ENCODE results near the gene SLC17A4. TPM values are rescaled to one million over a fixed set of nuclear protein-coding genes. Genes with fewer than 3 reads are reported as not detected.

SLC17A4 gene
- total and polyA plus RNA-seq, 9 donors, result 0.05 to 0.12 TPM; not detected in 7

DNA sequence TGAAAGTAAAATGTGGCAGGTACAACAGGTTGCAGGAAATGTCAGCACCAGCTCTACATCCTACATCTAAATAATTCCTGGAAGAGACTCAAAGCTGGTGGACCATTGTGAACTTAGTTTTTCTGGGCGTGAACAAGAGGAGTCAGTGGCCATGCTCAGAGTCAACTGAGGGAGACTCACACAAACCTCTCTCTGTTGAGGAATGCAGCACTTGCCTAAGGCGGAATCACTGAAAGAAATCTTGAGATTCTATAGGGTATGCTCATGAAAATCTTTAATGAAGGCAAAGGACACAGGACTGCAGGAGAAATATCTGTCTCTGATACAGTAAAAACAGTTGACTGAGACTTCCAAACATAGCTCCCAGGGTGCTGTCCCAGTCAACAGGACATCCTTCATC is 22.5 kb downstream of the SLC17A4 start:
- intact Hi-C loops (cut with DNase I), result no loop called here
- H3K27ac ChIP-seq, result no peak overlapping the region
- DNase-seq, result no peak
- TF ChIP-seq POLR2A (IDR thresholded peaks at IDR 0.05) (no peak), EP300 (IDR thresholded peaks at IDR 0.05) (no peak)
- TF ChIP-seq, protein P1, sequence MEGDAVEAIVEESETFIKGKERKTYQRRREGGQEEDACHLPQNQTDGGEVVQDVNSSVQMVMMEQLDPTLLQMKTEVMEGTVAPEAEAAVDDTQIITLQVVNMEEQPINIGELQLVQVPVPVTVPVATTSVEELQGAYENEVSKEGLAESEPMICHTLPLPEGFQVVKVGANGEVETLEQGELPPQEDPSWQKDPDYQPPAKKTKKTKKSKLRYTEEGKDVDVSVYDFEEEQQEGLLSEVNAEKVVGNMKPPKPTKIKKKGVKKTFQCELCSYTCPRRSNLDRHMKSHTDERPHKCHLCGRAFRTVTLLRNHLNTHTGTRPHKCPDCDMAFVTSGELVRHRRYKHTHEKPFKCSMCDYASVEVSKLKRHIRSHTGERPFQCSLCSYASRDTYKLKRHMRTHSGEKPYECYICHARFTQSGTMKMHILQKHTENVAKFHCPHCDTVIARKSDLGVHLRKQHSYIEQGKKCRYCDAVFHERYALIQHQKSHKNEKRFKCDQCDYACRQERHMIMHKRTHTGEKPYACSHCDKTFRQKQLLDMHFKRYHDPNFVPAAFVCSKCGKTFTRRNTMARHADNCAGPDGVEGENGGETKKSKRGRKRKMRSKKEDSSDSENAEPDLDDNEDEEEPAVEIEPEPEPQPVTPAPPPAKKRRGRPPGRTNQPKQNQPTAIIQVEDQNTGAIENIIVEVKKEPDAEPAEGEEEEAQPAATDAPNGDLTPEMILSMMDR (IDR thresholded peaks at IDR 0.05), result no peak
- no peaks in the 10 kb centered on the region for H3K4me1 ChIP-seq (ENCODE audit: insufficient read depth)
- no peak overlapping the region for H3K4me3 ChIP-seq
- H3K9me3 ChIP-seq, result no peaks in the 10 kb centered on the region
- H3K27me3 ChIP-seq, result no peaks in the 10 kb centered on the region
- H3K36me3 ChIP-seq, result no peaks in the 10 kb centered on the region
- WGBS, 3 donors, result 48 to 74% (median 66%) methylated on average over 2 of the region's 2 CpGs

DNA sequence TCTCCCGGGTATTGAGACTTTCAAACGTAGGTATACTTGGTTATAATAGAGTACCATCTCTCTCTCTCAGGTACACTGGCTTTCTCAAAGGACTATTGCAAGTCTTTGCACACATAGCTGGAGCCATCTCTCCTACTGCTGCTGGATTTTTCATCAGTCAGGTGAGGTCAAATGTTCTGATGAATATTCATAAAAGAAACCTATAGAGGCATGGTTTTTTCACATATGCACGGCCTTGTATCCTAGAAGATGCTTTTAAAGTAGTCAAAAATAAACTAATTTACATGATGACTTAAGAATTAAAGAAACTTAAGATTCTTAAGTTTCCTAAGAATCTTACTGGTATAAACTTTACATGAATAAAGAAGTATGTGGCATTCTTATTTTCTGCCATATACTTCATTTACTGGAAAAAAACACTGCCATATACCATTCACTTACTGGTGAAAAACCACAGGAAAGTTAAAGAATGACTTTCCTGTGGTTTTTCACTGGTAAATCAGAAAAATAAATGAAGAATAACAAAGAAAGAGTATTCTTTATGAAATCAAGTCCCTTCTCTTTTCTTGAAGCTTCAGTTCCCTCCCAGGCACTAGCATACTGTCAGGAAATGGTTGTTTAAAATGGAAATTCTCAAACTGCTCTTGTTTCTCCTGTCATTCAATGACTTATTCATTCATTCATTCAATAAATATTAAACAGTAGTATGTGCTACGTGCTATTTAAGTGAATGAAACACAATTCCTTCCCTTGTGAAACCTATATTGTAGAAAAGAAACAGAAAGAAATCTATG is 23.5 kb downstream of the SLC17A4 start:
- intact Hi-C loops (cut with DNase I), result no loop called here
- no peak for DNase-seq
- Histone ChIP-seq H3K4me3 (no peak overlapping the region), H3K27me3 (no peaks in the 10 kb centered on the region), H3K27ac (no peak overlapping the region), H3K9me3 (no peaks in the 10 kb centered on the region), H3K4me1 (ENCODE audit: insufficient read depth) (no peaks in the 10 kb centered on the region), H3K36me3 (no peaks in the 10 kb centered on the region)
- WGBS, 3 donors, result 67 to 82% (median 78%) methylated on average over 4 of the region's 4 CpGs
- TF ChIP-seq POLR2A (IDR thresholded peaks at IDR 0.05) (no peak), EP300 (IDR thresholded peaks at IDR 0.05) (no peak)
- TF ChIP-seq, protein P1 (IDR thresholded peaks at IDR 0.05), result no peak

DNA sequence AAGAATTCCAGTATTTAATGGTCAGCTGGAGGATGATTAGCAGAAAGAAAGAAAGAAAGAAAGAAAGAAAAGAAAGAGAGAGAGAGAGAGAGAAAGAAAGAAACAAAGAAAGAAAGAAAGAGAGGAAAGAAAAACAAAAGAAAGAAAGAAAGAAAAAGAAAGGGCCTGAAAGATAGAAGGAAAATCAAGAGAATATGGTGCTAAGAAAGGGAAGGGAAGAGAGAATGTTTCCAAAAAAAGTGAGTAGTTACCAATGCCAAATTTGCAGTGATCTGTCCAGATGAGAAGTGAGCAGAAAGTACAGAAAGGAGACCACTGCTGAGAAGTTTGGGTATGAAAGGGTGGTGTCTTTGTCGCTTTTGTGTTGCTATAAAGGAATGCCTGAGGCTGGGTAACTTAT is 26.6 kb downstream of the SLC17A4 start:
- Histone ChIP-seq H3K9me3 (no peaks in the 10 kb centered on the region), H3K27ac (no peak overlapping the region), H3K27me3 (no peaks in the 10 kb centered on the region), H3K4me3 (no peak overlapping the region), H3K36me3 (no peaks in the 10 kb centered on the region), H3K4me1 (ENCODE audit: insufficient read depth) (no peaks in the 10 kb centered on the region)
- WGBS, 3 donors, result 88 to 92% (median 90%) methylated on average over 1 of the region's 1 CpG
- TF ChIP-seq, protein P1 (IDR thresholded peaks at IDR 0.05), result no peak
- TF ChIP-seq EP300 (IDR thresholded peaks at IDR 0.05) (no peak), POLR2A (IDR thresholded peaks at IDR 0.05) (no peak)
- intact Hi-C loops (cut with DNase I), result no loop called here
- DNase-seq, result no peak

DNA sequence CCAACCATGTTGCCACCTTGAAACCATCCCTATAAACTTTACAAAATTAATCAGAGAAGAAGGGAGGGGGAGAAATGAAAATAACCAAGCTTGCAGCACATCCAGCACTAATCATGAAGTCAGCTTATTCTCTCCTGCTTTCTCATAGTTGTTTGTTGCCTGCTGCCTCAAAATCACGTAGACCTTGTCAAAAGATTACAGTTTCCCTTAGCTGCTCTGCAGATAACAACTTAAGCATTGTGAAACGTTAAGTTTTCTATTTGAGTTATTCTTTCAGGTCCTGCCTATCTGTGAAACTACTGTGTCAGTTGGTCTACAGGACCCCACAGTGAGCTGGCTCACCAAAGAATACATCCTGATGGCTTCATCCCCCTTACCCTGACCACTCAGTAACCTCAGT is 32.9 kb downstream of the SLC17A4 start:
- 47 to 55% (median 51%) methylated on average over 2 of the region's 2 CpGs for WGBS, 3 donors
- Histone ChIP-seq H3K9me3 (no peaks in the 10 kb centered on the region), H3K4me1 (ENCODE audit: insufficient read depth) (no peaks in the 10 kb centered on the region), H3K4me3 (no peak overlapping the region), H3K36me3 (no peaks in the 10 kb centered on the region), H3K27me3 (no peaks in the 10 kb centered on the region), H3K27ac (no peak overlapping the region)
- intact Hi-C loops (cut with DNase I), result no loop called here
- DNase-seq, result no peak
- TF ChIP-seq POLR2A (IDR thresholded peaks at IDR 0.05) (no peak), EP300 (IDR thresholded peaks at IDR 0.05) (no peak)
- TF ChIP-seq, protein P1 (IDR thresholded peaks at IDR 0.05), result no peak

Measured in ovary (tissue), 9 donors.